ENCODE results near the gene JHY. TPM values are rescaled to one million over a fixed set of nuclear protein-coding genes. Genes with fewer than 3 reads are reported as not detected.

JHY gene
- total and polyA plus RNA-seq, 10 donors = 1.0 to 5.6 (median 4.4) TPM

DNA sequence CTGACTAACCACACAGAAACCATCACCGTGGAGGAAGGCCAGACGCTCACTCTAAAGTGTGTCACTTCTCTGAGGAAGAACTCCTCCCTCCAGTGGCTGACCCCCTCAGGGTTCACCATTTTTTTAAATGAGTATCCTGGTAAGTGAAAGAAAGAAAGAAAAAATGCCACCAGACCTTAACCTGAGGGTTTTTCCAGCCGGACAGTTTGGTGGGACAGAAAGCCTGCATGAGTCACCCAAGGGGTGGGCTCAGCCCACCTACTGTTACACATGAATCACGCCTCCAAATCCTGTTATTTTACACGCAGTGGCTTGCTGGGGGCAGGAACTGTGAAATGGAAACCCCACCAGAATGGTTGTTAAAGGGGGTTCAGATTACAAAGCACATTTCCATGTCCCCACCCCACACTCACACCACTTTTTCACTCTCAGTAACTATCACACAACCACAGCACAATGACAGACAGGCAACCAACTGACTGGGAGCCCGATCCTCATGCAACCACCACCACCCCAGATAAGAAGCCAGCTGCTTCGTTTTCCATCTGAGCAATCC lies 32.4 kb upstream of the JHY start:
- WGBS, 5 donors = 48 to 59% (median 55%) methylated on average over 7 of the region's 7 CpGs
- Histone ChIP-seq H3K4me3 (no peak overlapping the region), H3K27me3 (replicated peaks in 1 of 7) (no peaks in the 10 kb centered on the region), H3K27ac (peak overlapping the region in 6 of 8 donors; percentile 15 to 67 (median 48)), H3K4me1 (peaks cover 4 to 50% (median 9%) of the 10 kb centered on the region in 6 donors), H3K36me3 (no peaks in the 10 kb centered on the region), H3K9me3 (no peaks in the 10 kb centered on the region)
- no peak for TF ChIP-seq POLR2A (IDR thresholded peaks at IDR 0.05)
- TF ChIP-seq POLR2AphosphoS5 (IDR thresholded peaks at IDR 0.05) = no peak
- no peak for DNase-seq
- intact Hi-C loops (cut with DNase I; ENCODE audit: low total_unique reads) = loop anchor here (5.0 kb wide), 2 partner anchors 53 to 218 kb away; no protein-coding TSS in a partner anchor

GRCh38 chr11:122851366-122851966 lies 31.1 kb upstream of the JHY start:
- 69 to 79% (median 73%) methylated on average over 12 of the region's 12 CpGs for WGBS, 5 donors
- H3K36me3 ChIP-seq = no peaks in the 10 kb centered on the region
- no peaks in the 10 kb centered on the region for H3K9me3 ChIP-seq
- peak overlapping the region; percentile 5 to 70 (median 56) for H3K27ac ChIP-seq
- TF ChIP-seq, protein P1, sequence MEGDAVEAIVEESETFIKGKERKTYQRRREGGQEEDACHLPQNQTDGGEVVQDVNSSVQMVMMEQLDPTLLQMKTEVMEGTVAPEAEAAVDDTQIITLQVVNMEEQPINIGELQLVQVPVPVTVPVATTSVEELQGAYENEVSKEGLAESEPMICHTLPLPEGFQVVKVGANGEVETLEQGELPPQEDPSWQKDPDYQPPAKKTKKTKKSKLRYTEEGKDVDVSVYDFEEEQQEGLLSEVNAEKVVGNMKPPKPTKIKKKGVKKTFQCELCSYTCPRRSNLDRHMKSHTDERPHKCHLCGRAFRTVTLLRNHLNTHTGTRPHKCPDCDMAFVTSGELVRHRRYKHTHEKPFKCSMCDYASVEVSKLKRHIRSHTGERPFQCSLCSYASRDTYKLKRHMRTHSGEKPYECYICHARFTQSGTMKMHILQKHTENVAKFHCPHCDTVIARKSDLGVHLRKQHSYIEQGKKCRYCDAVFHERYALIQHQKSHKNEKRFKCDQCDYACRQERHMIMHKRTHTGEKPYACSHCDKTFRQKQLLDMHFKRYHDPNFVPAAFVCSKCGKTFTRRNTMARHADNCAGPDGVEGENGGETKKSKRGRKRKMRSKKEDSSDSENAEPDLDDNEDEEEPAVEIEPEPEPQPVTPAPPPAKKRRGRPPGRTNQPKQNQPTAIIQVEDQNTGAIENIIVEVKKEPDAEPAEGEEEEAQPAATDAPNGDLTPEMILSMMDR (IDR thresholded peaks at IDR 0.05 in 8 of 11, conservative IDR thresholded peaks at IDR 0.05 in 3 of 11) = no peak
- no peak for TF ChIP-seq POLR2A (IDR thresholded peaks at IDR 0.05)
- TF ChIP-seq POLR2AphosphoS5 (IDR thresholded peaks at IDR 0.05) = no peak
- intact Hi-C loops (cut with DNase I; ENCODE audit: low total_unique reads) = loop anchor here (5.0 kb wide), 2 partner anchors 54 to 219 kb away; no protein-coding TSS in a partner anchor
- DNase-seq = no peak
- H3K27me3 ChIP-seq (replicated peaks in 1 of 7) = no peaks in the 10 kb centered on the region
- H3K4me1 ChIP-seq = peaks cover 5 to 57% (median 10%) of the 10 kb centered on the region in 6 donors
- H3K4me3 ChIP-seq = peak overlapping the region in 2 of 8 donors; percentile 6 to 34

DNA sequence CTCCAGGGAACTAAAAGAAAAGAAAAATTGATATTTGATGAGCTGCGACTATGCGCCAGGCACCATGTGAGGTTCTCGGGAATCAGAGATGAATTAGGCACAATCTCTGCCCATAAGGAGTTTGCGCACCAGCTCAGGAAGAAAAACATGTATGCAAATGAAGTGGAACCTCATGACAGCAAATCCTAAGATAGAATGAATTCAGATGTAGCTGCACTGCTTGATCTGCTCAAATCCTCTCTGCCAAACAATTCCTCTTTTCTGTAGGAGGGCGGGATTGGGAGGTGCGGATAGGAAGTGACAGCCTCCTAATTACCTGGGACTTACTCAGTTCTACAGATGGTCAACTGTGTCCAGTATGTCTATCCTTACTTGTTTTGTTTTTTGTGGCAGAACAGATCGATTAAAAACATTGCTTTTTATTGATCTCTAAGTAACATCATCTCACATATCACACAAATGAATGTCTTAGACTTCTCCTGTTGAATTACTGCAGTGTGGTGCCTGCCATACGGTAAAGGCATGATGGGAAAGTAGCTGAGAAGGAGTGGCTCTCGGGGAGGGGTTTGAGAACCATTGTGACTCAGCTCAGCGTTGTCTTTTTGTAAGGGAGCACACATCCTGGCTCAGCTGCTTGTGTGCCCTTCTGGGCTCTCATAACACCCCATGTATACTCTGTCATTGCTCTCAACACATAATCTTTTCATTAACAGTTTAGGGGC lies 30.3 kb upstream of the JHY start:
- Histone ChIP-seq H3K27ac (peak overlapping the region; percentile 5 to 70 (median 56)), H3K27me3 (replicated peaks in 1 of 7) (no peaks in the 10 kb centered on the region), H3K4me3 (peak overlapping the region in 2 of 8 donors; percentile 6 to 34), H3K9me3 (no peaks in the 10 kb centered on the region), H3K4me1 (peaks cover 5 to 63% (median 15%) of the 10 kb centered on the region in 6 donors), H3K36me3 (no peaks in the 10 kb centered on the region)
- TF ChIP-seq POLR2AphosphoS5 (IDR thresholded peaks at IDR 0.05) = no peak
- TF ChIP-seq, protein P1 (IDR thresholded peaks at IDR 0.05 in 8 of 11, conservative IDR thresholded peaks at IDR 0.05 in 3 of 11) = no peak
- TF ChIP-seq POLR2A (IDR thresholded peaks at IDR 0.05) = no peak
- WGBS, 5 donors = 75 to 81% (median 75%) methylated on average over 10 of the region's 10 CpGs
- intact Hi-C loops (cut with DNase I; ENCODE audit: low total_unique reads) = loop anchor here (5.0 kb wide), 2 partner anchors 55 to 220 kb away; no protein-coding TSS in a partner anchor
- no peak for DNase-seq

GRCh38 chr11:122852796-122853160 lies 29.8 kb upstream of the JHY start:
- Histone ChIP-seq H3K9me3 (no peaks in the 10 kb centered on the region), H3K4me3 (no peak overlapping the region), H3K27ac (peak overlapping the region in 4 of 8 donors; percentile 58 to 70 (median 67)), H3K4me1 (peaks cover 1 to 59% (median 16%) of the 10 kb centered on the region in 6 donors), H3K27me3 (replicated peaks in 1 of 7) (no peaks in the 10 kb centered on the region), H3K36me3 (no peaks in the 10 kb centered on the region)
- no peak for TF ChIP-seq POLR2A (IDR thresholded peaks at IDR 0.05)
- TF ChIP-seq, protein P1 (IDR thresholded peaks at IDR 0.05 in 8 of 11, conservative IDR thresholded peaks at IDR 0.05 in 3 of 11) = no peak
- TF ChIP-seq POLR2AphosphoS5 (IDR thresholded peaks at IDR 0.05) = no peak
- intact Hi-C loops (cut with DNase I; ENCODE audit: low total_unique reads) = loop anchor here (5.0 kb wide), 2 partner anchors 55 to 220 kb away; no protein-coding TSS in a partner anchor
- 86 to 94% (median 91%) methylated on average over 5 of the region's 5 CpGs for WGBS, 5 donors
- DNase-seq = no peak

Data from spleen (tissue), 11 donors.